Measurements from ENCODE around the gene PRPF8. TPM values are rescaled to one million over a fixed set of nuclear protein-coding genes. Genes with fewer than 3 reads are reported as not detected.
"Not testable (repeated sequence)": the region's sequence is repeated elsewhere in the genome, so short reads cannot be mapped to it uniquely, and the experiment has no call there.

The PRPF8 gene
- total RNA-seq, 1 experiment from 2014 or later: 439 TPM

DNA sequence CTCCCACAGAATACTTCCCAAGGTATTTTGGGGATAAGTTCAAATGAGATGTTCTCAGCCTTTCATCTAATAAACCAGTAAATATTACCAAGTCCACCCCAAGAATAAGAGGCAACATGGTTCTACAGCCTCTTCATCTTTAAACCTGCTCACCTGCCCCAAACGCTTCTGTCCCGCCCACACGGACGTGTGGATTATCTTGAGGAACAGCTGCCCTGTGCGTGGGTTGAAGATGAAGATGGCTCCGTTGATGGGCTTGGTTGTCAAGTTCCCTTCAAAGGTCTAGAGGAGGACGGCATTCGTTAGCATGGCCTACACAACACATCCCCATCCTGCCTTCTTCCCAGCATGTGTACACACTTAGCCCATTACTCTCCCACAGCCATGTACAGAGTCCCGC lies 26.6 kb downstream of the PRPF8 start:
- DNase-seq (ENCODE audit: low spot score): no peak
- POLR2A ChIA-PET (ENCODE audit: low non-redundant PET): no interaction called here
- no peak overlapping the region for H3K27ac ChIP-seq (ENCODE audit: low read depth, low read length, poor library complexity, severe bottlenecking)
- no peak overlapping the region for H3K4me3 ChIP-seq (ENCODE audit: low read depth, low read length, poor library complexity, severe bottlenecking)
- intact Hi-C loops (cut with micrococcal nuclease; ENCODE audit: unreplicated experiment): no loop called here
- CTCF ChIA-PET: no interaction called here
- no peaks in the 10 kb centered on the region for H3K9me3 ChIP-seq (ENCODE audit: low read depth, low read length, poor library complexity, severe bottlenecking)
- H3K4me1 ChIP-seq (ENCODE audit: insufficient read depth, low read length, poor library complexity, severe bottlenecking): no peaks in the 10 kb centered on the region
- TF ChIP-seq, protein P1, sequence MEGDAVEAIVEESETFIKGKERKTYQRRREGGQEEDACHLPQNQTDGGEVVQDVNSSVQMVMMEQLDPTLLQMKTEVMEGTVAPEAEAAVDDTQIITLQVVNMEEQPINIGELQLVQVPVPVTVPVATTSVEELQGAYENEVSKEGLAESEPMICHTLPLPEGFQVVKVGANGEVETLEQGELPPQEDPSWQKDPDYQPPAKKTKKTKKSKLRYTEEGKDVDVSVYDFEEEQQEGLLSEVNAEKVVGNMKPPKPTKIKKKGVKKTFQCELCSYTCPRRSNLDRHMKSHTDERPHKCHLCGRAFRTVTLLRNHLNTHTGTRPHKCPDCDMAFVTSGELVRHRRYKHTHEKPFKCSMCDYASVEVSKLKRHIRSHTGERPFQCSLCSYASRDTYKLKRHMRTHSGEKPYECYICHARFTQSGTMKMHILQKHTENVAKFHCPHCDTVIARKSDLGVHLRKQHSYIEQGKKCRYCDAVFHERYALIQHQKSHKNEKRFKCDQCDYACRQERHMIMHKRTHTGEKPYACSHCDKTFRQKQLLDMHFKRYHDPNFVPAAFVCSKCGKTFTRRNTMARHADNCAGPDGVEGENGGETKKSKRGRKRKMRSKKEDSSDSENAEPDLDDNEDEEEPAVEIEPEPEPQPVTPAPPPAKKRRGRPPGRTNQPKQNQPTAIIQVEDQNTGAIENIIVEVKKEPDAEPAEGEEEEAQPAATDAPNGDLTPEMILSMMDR (conservative IDR thresholded peaks at IDR 0.05; ENCODE audit: low read depth, low read length): no peak
- TF ChIP-seq EZH2 (IDR thresholded peaks at IDR 0.05; ENCODE audit: borderline replicate concordance, low read depth, low read length, poor library complexity, severe bottlenecking): no peak
- H3K36me3 ChIP-seq (ENCODE audit: insufficient read depth, low read length, poor library complexity, severe bottlenecking): peaks cover 97% of the 10 kb centered on the region
- H3K27me3 ChIP-seq (replicated peaks; ENCODE audit: insufficient read depth, low read depth, low read length, poor library complexity): no peaks in the 10 kb centered on the region
- BruUV-seq (replicated peaks): no TSS peak

DNA sequence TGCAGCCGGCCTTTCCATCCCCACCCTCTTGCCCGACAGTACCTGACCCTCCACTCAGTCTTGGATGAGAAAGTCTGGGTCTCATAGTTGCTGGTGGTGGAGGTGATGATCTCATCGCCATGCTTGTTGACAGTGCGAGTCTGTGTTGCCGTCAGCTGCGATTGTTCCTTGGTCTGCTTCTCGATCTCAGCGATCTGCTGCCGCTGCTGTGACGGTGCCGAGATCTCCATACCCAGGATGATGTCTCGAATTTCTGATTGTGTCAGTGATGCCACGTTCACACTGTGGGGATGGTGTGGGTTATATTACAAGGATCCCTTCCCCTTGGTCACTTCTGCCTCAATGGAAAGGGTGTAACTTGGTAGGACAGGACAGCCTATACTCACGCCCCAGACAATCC lies 30.9 kb downstream of the PRPF8 start:
- ChIA-PET POLR2A (ENCODE audit: low non-redundant PET) (interaction anchor here (0.5 kb wide), 1 partner anchor 13 kb away, joined by 3 read pairs; no protein-coding TSS in a partner anchor), CTCF (no interaction called here)
- DNase-seq (ENCODE audit: low spot score): no peak
- H3K4me3 ChIP-seq (ENCODE audit: low read depth, low read length, poor library complexity, severe bottlenecking): no peak overlapping the region
- no peaks in the 10 kb centered on the region for H3K9me3 ChIP-seq (ENCODE audit: low read depth, low read length, poor library complexity, severe bottlenecking)
- intact Hi-C loops (cut with micrococcal nuclease; ENCODE audit: unreplicated experiment): no loop called here
- BruUV-seq (replicated peaks): no TSS peak
- H3K27ac ChIP-seq (ENCODE audit: low read depth, low read length, poor library complexity, severe bottlenecking): no peak overlapping the region
- no peaks in the 10 kb centered on the region for H3K27me3 ChIP-seq (replicated peaks; ENCODE audit: insufficient read depth, low read depth, low read length, poor library complexity)
- peaks cover 85% of the 10 kb centered on the region for H3K36me3 ChIP-seq (ENCODE audit: insufficient read depth, low read length, poor library complexity, severe bottlenecking)
- peaks cover 6% of the 10 kb centered on the region for H3K4me1 ChIP-seq (ENCODE audit: insufficient read depth, low read length, poor library complexity, severe bottlenecking)
- TF ChIP-seq EZH2 (IDR thresholded peaks at IDR 0.05; ENCODE audit: borderline replicate concordance, low read depth, low read length, poor library complexity, severe bottlenecking): no peak
- TF ChIP-seq, protein P1 (conservative IDR thresholded peaks at IDR 0.05; ENCODE audit: low read depth, low read length): no peak

DNA sequence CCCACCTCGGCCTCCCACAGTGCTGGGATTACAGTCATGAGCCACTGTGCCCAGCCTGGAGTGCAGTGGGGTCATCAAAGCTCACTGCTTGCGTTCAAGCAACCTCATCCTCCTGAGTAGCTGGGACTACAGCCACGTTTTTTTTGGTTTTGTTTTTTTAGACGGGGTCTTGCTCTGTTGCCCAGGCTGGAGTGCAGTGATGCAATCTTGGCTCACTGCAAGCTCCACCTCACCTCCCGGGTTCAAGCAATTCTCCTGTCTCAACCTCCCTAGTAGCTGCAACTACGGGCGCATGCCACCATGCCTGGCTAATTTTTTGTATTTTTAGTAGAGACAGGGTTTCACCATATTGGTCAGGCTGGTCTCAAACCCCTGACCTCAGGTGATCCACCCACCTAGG lies 31.9 kb downstream of the PRPF8 start:
- H3K4me3 ChIP-seq (ENCODE audit: low read depth, low read length, poor library complexity, severe bottlenecking); H3K27ac ChIP-seq (ENCODE audit: low read depth, low read length, poor library complexity, severe bottlenecking); CTCF ChIA-PET; DNase-seq (ENCODE audit: low spot score); BruUV-seq (replicated peaks); POLR2A ChIA-PET (ENCODE audit: low non-redundant PET); H3K9me3 ChIP-seq (ENCODE audit: low read depth, low read length, poor library complexity, severe bottlenecking); H3K27me3 ChIP-seq (replicated peaks; ENCODE audit: insufficient read depth, low read depth, low read length, poor library complexity); intact Hi-C loops (cut with micrococcal nuclease; ENCODE audit: unreplicated experiment): not testable (repeated sequence)
- H3K36me3 ChIP-seq (ENCODE audit: insufficient read depth, low read length, poor library complexity, severe bottlenecking): peaks cover 75% of the 10 kb centered on the region
- H3K4me1 ChIP-seq (ENCODE audit: insufficient read depth, low read length, poor library complexity, severe bottlenecking): peaks cover 12% of the 10 kb centered on the region

DNA sequence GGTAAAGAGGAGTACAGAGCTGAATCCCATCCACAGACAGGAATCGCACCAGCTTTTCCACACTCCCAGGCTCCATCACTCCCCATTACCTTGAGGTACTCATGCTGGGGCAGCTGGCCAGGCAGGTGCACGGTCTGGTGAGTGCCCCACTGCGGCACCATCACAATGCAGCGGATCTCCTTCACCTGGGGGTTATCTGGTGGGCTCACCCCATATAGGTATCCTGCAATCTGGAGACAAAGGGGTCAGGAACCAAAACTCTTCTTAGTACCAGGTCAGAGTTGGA lies 33.2 kb downstream of the PRPF8 start:
- BruUV-seq (replicated peaks): no TSS peak
- no peak overlapping the region for H3K27ac ChIP-seq (ENCODE audit: low read depth, low read length, poor library complexity, severe bottlenecking)
- DNase-seq (ENCODE audit: low spot score): no peak
- H3K9me3 ChIP-seq (ENCODE audit: low read depth, low read length, poor library complexity, severe bottlenecking): no peaks in the 10 kb centered on the region
- intact Hi-C loops (cut with micrococcal nuclease; ENCODE audit: unreplicated experiment): no loop called here
- no peak overlapping the region for H3K4me3 ChIP-seq (ENCODE audit: low read depth, low read length, poor library complexity, severe bottlenecking)
- TF ChIP-seq EZH2 (IDR thresholded peaks at IDR 0.05; ENCODE audit: borderline replicate concordance, low read depth, low read length, poor library complexity, severe bottlenecking): no peak
- TF ChIP-seq, protein P1 (conservative IDR thresholded peaks at IDR 0.05; ENCODE audit: low read depth, low read length): no peak
- CTCF ChIA-PET: interaction anchor here (0.6 kb wide), 1 partner anchor 393 kb away, joined by 4 read pairs; no protein-coding TSS in a partner anchor
- POLR2A ChIA-PET (ENCODE audit: low non-redundant PET): no interaction called here
- H3K27me3 ChIP-seq (replicated peaks; ENCODE audit: insufficient read depth, low read depth, low read length, poor library complexity): no peaks in the 10 kb centered on the region
- peaks cover 12% of the 10 kb centered on the region for H3K4me1 ChIP-seq (ENCODE audit: insufficient read depth, low read length, poor library complexity, severe bottlenecking)
- H3K36me3 ChIP-seq (ENCODE audit: insufficient read depth, low read length, poor library complexity, severe bottlenecking): peaks cover 63% of the 10 kb centered on the region
